RWPE1 (cell line): ENCODE measurements around the gene ICOSLG.
"Not testable (repeated sequence)": the region's sequence is repeated elsewhere in the genome, so short reads cannot be mapped to it uniquely, and the experiment has no call there.

Source experiments
- CTCF ChIA-PET: fragments of 350-600 bp; sonication (Branson Sonifier 250); formaldehyde crosslinking; extraction: SDS; loops from one replicate; lab custom pipeline; 2021; lab: Yijun Ruan, JAX
- POLR2A ChIA-PET: fragments of 400-600 bp; formaldehyde crosslinking; extraction: SDS; loops from one replicate; lab custom pipeline; 2020; ENCODE audit warnings: antibody characterized with exemption; ENCODE audit not compliant: low non-redundant PET; lab: Yijun Ruan, JAX
- DNase-seq: peaks from one replicate; pipeline ENCODE4 v3.0.0; 2012; ENCODE audit warnings: low spot score
- H3K27ac ChIP-seq: fragments of 450-650 bp; 2 replicates; pipeline ENCODE4 v1.5.1; 2017

Gene ICOSLG

DNA sequence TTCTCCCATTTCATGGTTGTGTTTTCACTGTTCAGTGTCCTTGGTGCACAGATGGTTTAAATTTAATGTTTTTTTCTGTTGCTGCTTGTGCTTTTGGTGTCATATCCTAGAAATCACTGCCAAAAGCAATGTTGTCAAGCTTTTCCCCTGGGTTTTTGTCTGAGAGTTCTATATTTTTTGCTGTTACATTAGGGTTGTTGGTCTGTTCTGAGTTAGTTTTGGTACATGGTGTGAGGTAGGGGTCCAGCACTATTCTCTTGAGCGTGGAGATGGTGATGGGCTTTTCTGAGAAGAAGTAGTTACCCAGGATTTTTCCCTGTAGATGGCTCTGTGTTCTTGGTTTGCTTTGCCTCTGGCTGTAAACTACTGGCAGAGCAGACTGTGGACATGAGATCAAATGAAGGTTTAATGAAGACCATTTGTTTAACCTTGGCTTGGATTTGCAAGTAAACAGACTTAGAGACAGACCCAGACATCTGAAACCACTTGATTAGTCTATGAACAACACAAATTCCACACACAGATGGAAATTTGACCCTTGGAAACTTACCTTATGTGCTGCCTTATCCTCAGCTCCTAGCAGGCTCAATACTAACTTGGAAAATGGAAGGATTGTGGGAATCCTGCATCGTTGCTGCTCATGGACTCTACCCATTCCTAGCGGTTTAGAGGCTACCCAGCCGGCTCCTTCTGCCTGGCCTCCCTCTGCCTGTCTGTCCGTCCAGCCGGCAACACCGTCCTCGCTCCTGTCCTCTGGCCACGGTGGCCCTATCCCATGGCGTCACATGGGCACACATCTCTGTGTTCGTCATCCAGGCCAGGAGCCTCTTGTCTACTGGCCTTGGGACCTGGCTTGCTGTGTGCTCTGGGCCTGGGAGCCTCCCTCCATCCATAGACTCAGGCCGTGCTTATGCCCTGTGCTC, 50.1 kb downstream of the ICOSLG start:
- DNase-seq, POLR2A ChIA-PET, CTCF ChIA-PET, H3K27ac ChIP-seq: not testable (repeated sequence)

DNA sequence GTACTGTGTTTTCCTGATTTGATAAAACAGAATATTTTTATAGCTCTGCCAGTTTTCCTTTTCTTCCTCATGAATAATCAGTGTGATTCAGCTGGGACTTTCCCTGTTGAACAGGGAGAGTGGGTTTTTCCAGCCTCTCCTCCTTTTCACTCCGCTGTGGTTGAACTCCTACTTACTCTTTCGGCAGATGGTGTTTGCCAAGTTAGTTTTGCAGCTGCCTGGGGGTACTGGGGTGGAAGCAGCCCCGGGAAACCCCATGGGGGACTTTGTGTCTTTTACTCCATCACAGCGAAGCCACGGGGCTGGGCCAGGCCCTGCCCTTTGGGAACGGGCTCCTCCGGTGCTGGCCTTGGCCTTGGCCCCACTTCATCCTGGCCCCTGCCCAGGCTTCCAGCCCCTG, 55.9 kb downstream of the ICOSLG start:
- POLR2A ChIA-PET, CTCF ChIA-PET, H3K27ac ChIP-seq, DNase-seq: not testable (repeated sequence)

DNA sequence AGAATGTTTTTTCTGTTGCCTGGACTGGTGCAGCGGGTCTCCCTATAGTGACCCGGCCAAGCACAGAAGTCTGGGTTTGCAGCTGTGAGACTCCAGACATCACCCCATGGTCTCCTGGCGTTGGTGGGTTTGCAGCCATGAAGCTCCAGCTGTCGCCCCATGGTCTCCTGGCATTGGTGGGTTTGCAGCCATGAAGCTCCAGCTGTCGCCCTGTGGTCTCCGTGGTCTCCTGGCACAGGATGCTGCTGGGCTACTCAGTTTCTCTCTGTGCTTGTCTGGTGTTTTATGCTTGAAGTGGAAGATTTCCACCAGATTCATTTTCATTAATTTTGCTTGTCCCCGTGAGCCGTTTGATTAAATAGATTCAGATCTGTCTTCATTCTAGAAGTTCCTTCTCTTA, 58.5 kb downstream of the ICOSLG start:
- CTCF ChIA-PET, H3K27ac ChIP-seq, POLR2A ChIA-PET, DNase-seq: not testable (repeated sequence)

DNA sequence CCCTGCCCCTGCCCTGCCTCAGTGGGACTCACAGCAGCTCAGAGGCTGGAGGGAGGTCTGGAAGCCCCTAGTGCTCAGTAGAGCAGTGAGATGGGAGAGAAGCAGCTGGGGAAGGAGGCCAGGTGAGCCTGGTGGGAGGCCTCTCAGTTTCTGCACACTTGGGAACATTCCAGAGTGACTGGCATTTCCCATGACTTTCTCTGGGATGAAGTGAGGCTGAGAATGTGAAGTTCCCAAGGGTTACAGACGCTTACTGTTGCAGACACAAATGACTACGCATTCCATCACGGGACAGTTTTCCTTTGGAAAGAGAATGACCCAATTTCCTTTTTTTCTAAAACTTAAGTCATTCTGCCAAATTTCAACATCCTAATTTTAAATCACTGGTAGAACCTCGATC, 59.2 kb downstream of the ICOSLG start:
- CTCF ChIA-PET, DNase-seq, H3K27ac ChIP-seq, POLR2A ChIA-PET: not testable (repeated sequence)

DNA sequence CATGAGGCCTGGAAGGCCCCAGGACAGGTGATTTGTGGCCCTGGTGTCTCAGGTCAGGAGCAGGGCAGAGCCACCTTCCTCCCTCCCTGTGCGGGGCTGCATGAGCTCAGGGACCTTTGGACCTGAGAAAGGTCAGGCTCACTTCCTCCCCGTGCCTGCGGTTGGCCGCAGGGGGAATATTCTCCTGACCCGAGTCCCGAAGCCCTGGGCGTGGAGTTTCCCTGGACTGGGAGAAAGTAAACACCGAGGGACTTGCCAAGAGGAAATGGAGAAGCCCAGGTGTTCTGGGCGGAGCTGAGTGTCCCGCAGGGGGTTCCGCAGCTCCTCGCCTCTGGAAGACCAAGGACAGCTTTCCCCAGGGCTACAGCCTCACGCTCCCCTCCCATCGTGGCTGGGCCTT, 64.6 kb downstream of the ICOSLG start:
- POLR2A ChIA-PET, DNase-seq, H3K27ac ChIP-seq, CTCF ChIA-PET: not testable (repeated sequence)

DNA sequence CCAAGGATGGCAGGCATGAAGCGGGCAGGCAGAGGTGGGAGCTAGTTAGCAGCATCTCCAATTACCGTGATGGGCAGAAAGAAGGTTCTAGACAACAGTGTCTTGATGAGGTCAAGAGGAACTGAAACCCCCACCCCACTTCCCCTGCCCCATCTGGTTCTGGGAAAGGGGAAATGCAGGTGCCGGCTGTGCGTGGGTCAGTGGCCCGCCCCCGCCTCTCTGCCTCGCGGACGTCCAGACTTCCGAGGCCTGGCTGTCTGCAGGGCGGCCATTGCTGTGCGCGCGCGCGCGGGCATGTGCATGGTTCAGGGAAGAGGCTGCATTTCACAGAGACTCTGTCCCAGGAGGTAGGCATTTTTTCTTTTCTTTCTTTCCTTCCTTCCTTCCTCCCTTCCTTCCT, 65.6 kb downstream of the ICOSLG start:
- H3K27ac ChIP-seq, CTCF ChIA-PET, DNase-seq, POLR2A ChIA-PET: not testable (repeated sequence)
